Measurements from ENCODE around the gene MYOZ3. TPM values are rescaled to one million over a fixed set of nuclear protein-coding genes. Genes with fewer than 3 reads are reported as not detected.
A peak's percentile ranks its signal among the peaks of the same experiment; 100 is the strongest.

MYOZ3 gene
- total RNA-seq, 1 experiment from 2014 or later = 1.7 TPM

DNA sequence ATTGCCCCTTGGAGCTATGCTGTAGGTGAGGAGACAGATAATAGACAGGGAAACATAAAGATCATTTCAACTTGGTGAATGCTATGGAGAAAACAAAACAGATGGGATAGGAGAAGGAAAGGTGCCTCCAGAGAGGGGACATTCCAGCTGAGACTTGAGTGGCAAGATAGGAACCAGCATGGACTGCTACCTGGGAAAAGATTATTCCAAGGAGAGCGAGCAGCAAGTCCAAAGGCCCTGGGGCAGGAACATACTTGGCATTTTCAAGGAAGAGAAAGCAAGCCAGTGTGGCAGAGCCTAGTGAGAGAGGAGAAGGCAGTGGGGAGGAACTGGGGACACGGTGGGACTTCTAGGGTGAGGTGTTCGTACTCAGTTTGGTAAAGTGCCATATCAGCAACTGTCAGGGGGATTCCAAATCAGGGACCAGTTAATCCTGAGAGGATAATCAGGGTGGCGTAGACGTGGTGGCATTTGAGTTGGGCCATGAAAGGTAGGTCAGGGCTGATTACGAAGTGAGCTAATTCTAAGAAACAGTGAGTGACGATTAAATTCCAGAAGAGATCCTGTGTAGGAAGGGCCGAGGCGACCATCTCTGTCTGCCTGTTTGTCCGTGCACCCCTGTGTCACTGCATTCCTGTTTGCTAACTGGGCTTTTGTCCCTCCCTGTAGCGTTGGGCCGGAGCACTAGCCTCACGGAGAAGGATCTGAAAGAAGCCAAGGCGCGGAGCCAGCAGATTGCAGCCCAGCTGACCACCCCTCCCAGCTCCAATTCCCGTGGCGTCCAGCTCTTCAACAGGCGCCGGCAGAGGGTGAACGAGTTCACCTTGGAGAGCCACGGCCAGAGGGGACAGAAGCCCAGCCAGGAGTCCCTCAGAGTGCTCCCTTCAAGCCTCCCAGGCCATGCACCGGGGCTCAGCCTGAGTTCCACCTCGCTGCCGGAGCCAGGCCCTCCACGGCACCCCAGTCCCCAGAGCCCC, 13.5 kb upstream of the MYOZ3 start:
- no peak for DNase-seq (ENCODE audit: low read depth, low spot score)
- H3K4me3 ChIP-seq (ENCODE audit: low read depth in 2 of 2, low read length in 2 of 2) = no peak overlapping the region
- H3K36me3 ChIP-seq (ENCODE audit: control insufficient read depth, insufficient read depth, low read length) = no peaks in the 10 kb centered on the region; the same call in none of the 2 replicates
- H3K27me3 ChIP-seq (ENCODE audit: control insufficient read depth, insufficient read depth, low read length) = no peaks in the 10 kb centered on the region
- H3K27ac ChIP-seq (ENCODE audit: low read length) = peak overlapping the region; percentile 67
- no TSS peak for BruUV-seq (replicated peaks)
- CTCF ChIA-PET = interaction anchor here (0.7 kb wide), 1 partner anchor 132 kb away, joined by 7 read pairs; no protein-coding TSS in a partner anchor
- no peaks in the 10 kb centered on the region for H3K9me3 ChIP-seq (ENCODE audit: control insufficient read depth, insufficient read depth, low read depth, low read length)
- in situ Hi-C loops (cut with HindIII; ENCODE audit: low pct_unique_long_range_greater_than_20kb, low sequenced_read_pairs) = no loop called here
- TF ChIP-seq CTCF (IDR thresholded peaks at IDR 0.05) (no peak), TCF7L2 (IDR thresholded peaks at IDR 0.05; ENCODE audit: low read depth, low read length) (no peak), SIN3A (IDR thresholded peaks at IDR 0.05; ENCODE audit: borderline replicate concordance, insufficient read depth, low read depth, low read length) (no peak), POLR2AphosphoS5 (IDR thresholded peaks at IDR 0.05; ENCODE audit: low read depth, low read length) (no peak; the same call in 1 of the 2 replicates)
- TF ChIP-seq, protein P1, sequence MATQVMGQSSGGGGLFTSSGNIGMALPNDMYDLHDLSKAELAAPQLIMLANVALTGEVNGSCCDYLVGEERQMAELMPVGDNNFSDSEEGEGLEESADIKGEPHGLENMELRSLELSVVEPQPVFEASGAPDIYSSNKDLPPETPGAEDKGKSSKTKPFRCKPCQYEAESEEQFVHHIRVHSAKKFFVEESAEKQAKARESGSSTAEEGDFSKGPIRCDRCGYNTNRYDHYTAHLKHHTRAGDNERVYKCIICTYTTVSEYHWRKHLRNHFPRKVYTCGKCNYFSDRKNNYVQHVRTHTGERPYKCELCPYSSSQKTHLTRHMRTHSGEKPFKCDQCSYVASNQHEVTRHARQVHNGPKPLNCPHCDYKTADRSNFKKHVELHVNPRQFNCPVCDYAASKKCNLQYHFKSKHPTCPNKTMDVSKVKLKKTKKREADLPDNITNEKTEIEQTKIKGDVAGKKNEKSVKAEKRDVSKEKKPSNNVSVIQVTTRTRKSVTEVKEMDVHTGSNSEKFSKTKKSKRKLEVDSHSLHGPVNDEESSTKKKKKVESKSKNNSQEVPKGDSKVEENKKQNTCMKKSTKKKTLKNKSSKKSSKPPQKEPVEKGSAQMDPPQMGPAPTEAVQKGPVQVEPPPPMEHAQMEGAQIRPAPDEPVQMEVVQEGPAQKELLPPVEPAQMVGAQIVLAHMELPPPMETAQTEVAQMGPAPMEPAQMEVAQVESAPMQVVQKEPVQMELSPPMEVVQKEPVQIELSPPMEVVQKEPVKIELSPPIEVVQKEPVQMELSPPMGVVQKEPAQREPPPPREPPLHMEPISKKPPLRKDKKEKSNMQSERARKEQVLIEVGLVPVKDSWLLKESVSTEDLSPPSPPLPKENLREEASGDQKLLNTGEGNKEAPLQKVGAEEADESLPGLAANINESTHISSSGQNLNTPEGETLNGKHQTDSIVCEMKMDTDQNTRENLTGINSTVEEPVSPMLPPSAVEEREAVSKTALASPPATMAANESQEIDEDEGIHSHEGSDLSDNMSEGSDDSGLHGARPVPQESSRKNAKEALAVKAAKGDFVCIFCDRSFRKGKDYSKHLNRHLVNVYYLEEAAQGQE (IDR thresholded peaks at IDR 0.05; ENCODE audit: insufficient read depth in 1 of 2, low read depth in 2 of 2, low read length in 1 of 2) = no peak
- intact Hi-C loops (cut with micrococcal nuclease; ENCODE audit: unreplicated experiment) = no loop called here
- POLR2A ChIA-PET = no interaction called here
- ATAC-seq = no peak
- H3K4me1 ChIP-seq (ENCODE audit: control insufficient read depth, insufficient read depth, low read length) = peaks cover 42% of the 10 kb centered on the region

GRCh38 chr5:150648294-150649107, 12.6 kb upstream of the MYOZ3 start:
- Histone ChIP-seq H3K9me3 (ENCODE audit: control insufficient read depth, insufficient read depth, low read depth, low read length) (no peaks in the 10 kb centered on the region), H3K4me3 (ENCODE audit: low read depth in 2 of 2, low read length in 2 of 2) (no peak overlapping the region), H3K27me3 (ENCODE audit: control insufficient read depth, insufficient read depth, low read length) (no peaks in the 10 kb centered on the region), H3K36me3 (ENCODE audit: control insufficient read depth, insufficient read depth, low read length) (no peaks in the 10 kb centered on the region; the same call in none of the 2 replicates), H3K4me1 (ENCODE audit: control insufficient read depth, insufficient read depth, low read length) (peaks cover 38% of the 10 kb centered on the region), H3K27ac (ENCODE audit: low read length) (no peak overlapping the region)
- intact Hi-C loops (cut with micrococcal nuclease; ENCODE audit: unreplicated experiment) (no loop called here), in situ Hi-C loops (cut with HindIII; ENCODE audit: low pct_unique_long_range_greater_than_20kb, low sequenced_read_pairs) (no loop called here)
- BruUV-seq (replicated peaks) = TSS peak; percentile 49
- DNase-seq (ENCODE audit: low read depth, low spot score) (no peak), ATAC-seq (no peak)
- TF ChIP-seq, protein P1 (IDR thresholded peaks at IDR 0.05; ENCODE audit: insufficient read depth in 1 of 2, low read depth in 2 of 2, low read length in 1 of 2) = no peak
- TF ChIP-seq TCF7L2 (IDR thresholded peaks at IDR 0.05; ENCODE audit: low read depth, low read length) = no peak
- TF ChIP-seq POLR2AphosphoS5 (IDR thresholded peaks at IDR 0.05; ENCODE audit: low read depth, low read length) = no peak
- no peak for TF ChIP-seq SIN3A (IDR thresholded peaks at IDR 0.05; ENCODE audit: borderline replicate concordance, insufficient read depth, low read depth, low read length)
- TF ChIP-seq CTCF (IDR thresholded peaks at IDR 0.05) = no peak
- ChIA-PET CTCF (no interaction called here), POLR2A (no interaction called here)
